G401 (cell line): ENCODE data around the gene BRIP1. TPM values are rescaled to one million over a fixed set of nuclear protein-coding genes. Genes with fewer than 3 reads are reported as not detected.

Source experiments
- total RNA-seq: library from RNA; depleted of rRNA; stranded (reverse); fragments of >200 nt; shearing (Covaris generic); gene quantifications from 2 replicates; pipeline ENCODE4 v1.2.3, GENCODE V29; 2014; rRNA removed

The BRIP1 gene
- total RNA-seq, 1 experiment from 2014 or later: 15.2 TPM

Other genes starting within 250 kb of the BRIP1 start
- 14.8 and 22.8 TPM in 2 replicates for gene INTS2, start 64.5 kb upstream of the BRIP1 start, total RNA-seq
- 9.5 and 14.8 TPM in 2 replicates for gene MED13, start 201.8 kb upstream of the BRIP1 start, total RNA-seq